GM20000 (cell line): ENCODE results near the gene ART4.

Experiments
- DNase-seq: peaks from one replicate; pipeline ENCODE4 v3.0.0; 2012; ENCODE audit warnings: low spot score
- CTCF ChIP-seq: IDR thresholded peaks from 2 replicates; pipeline ENCODE4 v1.5.1; 2012; ENCODE audit warnings: mild to moderate bottlenecking, control low read depth; ENCODE audit errors: extremely low read depth, missing control alignments

ART4 gene

GRCh38 chr12:14828892-14829291, 14.4 kb downstream of the ART4 start:
- no peak for TF ChIP-seq CTCF
- peak; percentile 26 for DNase-seq

GRCh38 chr12:14827043-14827442, 16.3 kb downstream of the ART4 start:
- no peak for TF ChIP-seq CTCF
- no peak for DNase-seq

- no peak for DNase-seq
- TF ChIP-seq CTCF: no peak
Observed at GRCh38 chr12:14826491-14826890, 16.8 kb downstream of the ART4 start.

GRCh38 chr12:14825256-14825655, 18.1 kb downstream of the ART4 start:
- no peak for TF ChIP-seq CTCF
- no peak for DNase-seq

- no peak for DNase-seq
- no peak for TF ChIP-seq CTCF
Observed at GRCh38 chr12:14824012-14824634, 19.2 kb downstream of the ART4 start.

- DNase-seq: no peak
- TF ChIP-seq CTCF: no peak
Observed at GRCh38 chr12:14814014-14814413, 29.3 kb downstream of the ART4 start, which contains the start of gene SMCO3. TSS of gene SMCO3 (minus strand) at chr12:14814182. CDS start at chr12:14806680, 7,502 bp downstream.

- no peak for DNase-seq
- TF ChIP-seq CTCF: no peak
Observed at GRCh38 chr12:14811486-14811885, 31.8 kb downstream of the ART4 start.
